Prostate gland (tissue), 2 donors: ENCODE measurements around the gene PSME1. TPM values are rescaled to one million over a fixed set of nuclear protein-coding genes. Genes with fewer than 3 reads are reported as not detected.

ENCODE experiments used
- DNase-seq: peaks from one replicate; pipeline ENCODE4 v3.0.0-alpha.2; 2019; ENCODE audit warnings: low spot score
- H3K27ac ChIP-seq, 2 donors: fragments of 200-600 bp; sonication (generic); 2 replicates each; pipeline ENCODE4 v1.5.1; 2017 to 2019
- H3K27me3 ChIP-seq: fragments of 200-600 bp; sonication (generic); replicated peaks from 2 replicates; pipeline ENCODE4 v1.5.1; 2019; ENCODE audit not compliant: insufficient read depth
- H3K36me3 ChIP-seq, 2 donors: fragments of 200-600 bp; sonication (generic); 1 replicate in 1 of 2; 2 replicates in 1 of 2; pipeline versions ENCODE4 v1.5.1 to v1.8.1; 2017 to 2019
- H3K4me1 ChIP-seq: fragments of 200-600 bp; sonication (generic); replicated peaks from 2 replicates; pipeline ENCODE4 v1.5.1; 2019
- H3K4me3 ChIP-seq, 2 donors: fragments of 200-600 bp; sonication (generic); 2 replicates each; pipeline ENCODE4 v1.5.1; 2017 to 2019
- H3K9me3 ChIP-seq: fragments of 200-600 bp; sonication (generic); 2 replicates; pipeline ENCODE4 v1.5.1; 2017
- POLR2A ChIP-seq: fragments of 450-650 bp; IDR thresholded peaks from one replicate; pipeline ENCODE4 v1.6.1; 2016; ENCODE audit warnings: antibody characterized with exemption, mild to moderate bottlenecking
- POLR2AphosphoS5 ChIP-seq: sonication (generic); formaldehyde crosslinking; IDR thresholded peaks from one replicate; pipeline ENCODE4 v1.6.1; 2017; ENCODE audit warnings: antibody characterized with exemption
- WGBS: methylation state at CpG from one replicate; pipeline ENCODE4 v1.1.5; 2018; 5-methylcytosine and 5-hydroxymethylcytosine counted together
- intact Hi-C: fragments of 100-400 bp; cut with DNase I; formaldehyde crosslinking; loops from one replicate; pipeline ENCODE4 v1.14.2; 2022
- total RNA-seq, 2 donors: library from RNA; depleted of rRNA; stranded (reverse); fragments of >200 nt; gene quantifications; one replicate each; pipeline ENCODE4 v1.1.0, GENCODE V29; 2016
- TF ChIP-seq, protein P1 (sequence below), 4 experiments: fragments of 200-600 bp in 2 of 4; fragments of 450-650 bp in 2 of 4; sonication (generic) in 2 of 4; IDR thresholded peaks; 1 replicate in 3 of 4; 2 replicates in 1 of 4; pipeline ENCODE4 v1.5.1; 2016 to 2019; ENCODE audit warnings: antibody characterized with exemption in 4 of 4, mild to moderate bottlenecking in 2 of 4, moderate library complexity in 2 of 4

PSME1 gene
- total RNA-seq, 2 donors from 2014 or later = 85.4 to 213 TPM

DNA sequence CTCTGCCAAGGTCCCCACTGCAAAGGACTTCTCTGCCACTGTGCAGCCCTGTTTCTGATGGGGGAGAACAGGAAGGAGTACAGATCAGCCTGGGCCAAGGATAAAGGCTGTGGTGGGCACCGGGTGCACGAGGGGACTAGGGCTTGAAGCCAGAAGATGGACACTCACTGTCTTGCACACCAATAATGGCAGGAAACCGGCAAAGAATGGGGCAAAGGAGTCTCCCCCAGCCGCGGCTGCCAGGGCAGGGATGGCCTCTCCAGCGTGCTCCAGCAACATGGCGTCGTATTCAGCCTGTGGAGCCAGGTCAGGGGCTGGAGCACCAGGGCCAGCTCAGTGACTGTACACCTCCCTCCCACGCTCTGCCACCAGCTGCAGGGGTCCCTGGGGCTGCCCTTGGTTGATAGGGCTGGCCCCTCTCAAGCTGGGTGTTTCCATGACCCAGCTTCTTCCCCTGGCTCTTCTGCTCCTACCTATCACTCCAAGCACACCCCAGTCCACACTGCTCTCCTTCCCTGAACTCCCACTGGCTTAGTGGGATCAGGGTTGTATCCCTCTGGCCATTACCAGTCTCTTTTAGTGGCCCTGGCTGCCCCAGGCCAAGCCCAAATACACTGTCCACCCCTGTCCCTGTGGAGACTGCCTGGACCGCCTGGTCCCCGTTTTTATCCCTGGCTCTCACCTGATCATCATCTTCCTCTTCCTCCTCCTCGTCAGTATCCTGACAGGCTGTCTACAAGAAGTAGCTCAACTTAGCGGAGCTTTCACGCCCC, 46.3 kb downstream of the PSME1 start:
- intact Hi-C loops = no loop called here
- Histone ChIP-seq H3K4me3 (no peak overlapping the region), H3K9me3 (no peaks in the 10 kb centered on the region), H3K27me3 (no peaks in the 10 kb centered on the region), H3K4me1 (peaks cover 3% of the 10 kb centered on the region), H3K36me3 (peaks cover 0 to 26% of the 10 kb centered on the region in 2 donors), H3K27ac (no peak overlapping the region)
- TF ChIP-seq, protein P1, sequence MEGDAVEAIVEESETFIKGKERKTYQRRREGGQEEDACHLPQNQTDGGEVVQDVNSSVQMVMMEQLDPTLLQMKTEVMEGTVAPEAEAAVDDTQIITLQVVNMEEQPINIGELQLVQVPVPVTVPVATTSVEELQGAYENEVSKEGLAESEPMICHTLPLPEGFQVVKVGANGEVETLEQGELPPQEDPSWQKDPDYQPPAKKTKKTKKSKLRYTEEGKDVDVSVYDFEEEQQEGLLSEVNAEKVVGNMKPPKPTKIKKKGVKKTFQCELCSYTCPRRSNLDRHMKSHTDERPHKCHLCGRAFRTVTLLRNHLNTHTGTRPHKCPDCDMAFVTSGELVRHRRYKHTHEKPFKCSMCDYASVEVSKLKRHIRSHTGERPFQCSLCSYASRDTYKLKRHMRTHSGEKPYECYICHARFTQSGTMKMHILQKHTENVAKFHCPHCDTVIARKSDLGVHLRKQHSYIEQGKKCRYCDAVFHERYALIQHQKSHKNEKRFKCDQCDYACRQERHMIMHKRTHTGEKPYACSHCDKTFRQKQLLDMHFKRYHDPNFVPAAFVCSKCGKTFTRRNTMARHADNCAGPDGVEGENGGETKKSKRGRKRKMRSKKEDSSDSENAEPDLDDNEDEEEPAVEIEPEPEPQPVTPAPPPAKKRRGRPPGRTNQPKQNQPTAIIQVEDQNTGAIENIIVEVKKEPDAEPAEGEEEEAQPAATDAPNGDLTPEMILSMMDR (IDR thresholded peaks at IDR 0.05) = no peak
- no peak for TF ChIP-seq POLR2AphosphoS5
- TF ChIP-seq POLR2A = no peak
- no peak for DNase-seq
- WGBS = 82% methylated on average over 13 of the region's 14 CpGs

DNA sequence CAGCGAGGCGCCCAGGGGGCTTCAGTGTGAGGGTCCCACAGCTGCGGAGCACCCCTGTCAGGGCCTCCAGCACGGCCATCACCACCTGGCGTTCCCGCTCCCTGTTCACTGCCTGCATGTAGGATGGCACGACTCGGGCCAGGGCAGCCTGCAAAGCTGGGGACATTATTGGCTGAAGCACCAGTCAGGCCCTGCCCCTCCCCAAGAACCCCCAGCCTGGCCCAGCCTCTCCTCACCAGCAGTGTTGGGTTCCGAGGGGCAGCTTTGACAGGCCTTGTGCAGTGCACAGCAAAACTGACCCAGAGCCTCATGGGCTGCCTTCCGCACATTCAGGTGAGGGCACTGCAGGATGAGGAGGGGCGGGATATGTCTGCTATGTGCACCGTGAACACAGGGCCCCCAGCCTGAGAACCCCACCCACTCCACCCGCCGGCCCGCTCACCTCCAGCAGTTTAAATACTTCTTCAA, 47.1 kb downstream of the PSME1 start:
- no peak overlapping the region for H3K4me3 ChIP-seq
- 89% methylated on average over 13 of the region's 15 CpGs for WGBS
- H3K9me3 ChIP-seq = no peaks in the 10 kb centered on the region
- no peak for DNase-seq
- H3K36me3 ChIP-seq = peaks cover 0 to 26% of the 10 kb centered on the region in 2 donors
- peaks cover 7% of the 10 kb centered on the region for H3K4me1 ChIP-seq
- no peak for TF ChIP-seq POLR2AphosphoS5
- no peak for TF ChIP-seq POLR2A
- TF ChIP-seq, protein P1 (IDR thresholded peaks at IDR 0.05) = no peak
- H3K27me3 ChIP-seq = no peaks in the 10 kb centered on the region
- no peak overlapping the region for H3K27ac ChIP-seq
- intact Hi-C loops = no loop called here

DNA sequence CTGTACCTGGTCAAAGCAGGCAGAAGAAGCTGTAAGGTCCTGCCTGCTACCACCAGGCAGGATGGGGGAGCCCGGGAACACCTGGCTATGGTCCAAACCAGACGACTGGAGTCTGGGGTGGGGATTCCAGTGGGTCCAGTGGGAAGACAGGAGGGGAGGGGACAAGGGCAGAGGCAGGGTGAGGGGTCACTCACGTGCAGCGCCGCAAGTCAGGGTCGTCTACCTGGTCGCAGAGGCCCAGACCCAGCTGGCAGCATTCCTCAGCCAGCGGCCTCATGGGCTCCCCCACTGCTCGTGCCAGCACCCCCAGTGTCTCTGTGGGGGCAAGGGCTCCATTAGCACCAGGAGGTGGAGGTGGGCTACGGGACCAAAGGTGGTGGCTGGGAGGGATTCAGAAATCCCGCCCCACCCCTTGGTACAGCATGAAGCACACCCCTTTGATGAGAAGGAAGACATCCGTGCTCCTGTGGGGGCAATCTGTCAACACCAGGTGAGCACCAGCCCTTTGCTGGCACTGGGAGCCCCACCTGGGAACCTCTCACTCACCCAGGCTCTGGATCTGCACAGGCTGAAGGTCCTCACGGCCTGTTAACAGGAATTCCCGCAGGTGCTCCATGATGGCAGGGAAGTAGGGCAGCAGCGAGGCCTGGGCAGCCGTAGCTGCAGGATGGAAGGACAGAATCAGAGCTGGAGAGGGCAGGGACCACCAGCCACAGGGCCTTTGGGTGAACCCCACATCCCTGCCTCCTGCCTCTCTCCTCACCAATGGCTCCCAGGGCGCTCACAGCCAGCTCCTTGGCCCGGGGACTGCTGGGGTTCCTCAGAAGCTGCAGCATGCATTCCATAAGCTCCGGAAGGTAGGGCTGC, 48.3 kb downstream of the PSME1 start:
- Histone ChIP-seq H3K27ac (no peak overlapping the region), H3K9me3 (no peaks in the 10 kb centered on the region), H3K36me3 (peaks cover 0 to 26% of the 10 kb centered on the region in 2 donors), H3K4me3 (no peak overlapping the region), H3K27me3 (no peaks in the 10 kb centered on the region), H3K4me1 (peaks cover 7% of the 10 kb centered on the region)
- intact Hi-C loops = no loop called here
- 87% methylated on average over 19 of the region's 19 CpGs for WGBS
- DNase-seq = no peak
- TF ChIP-seq, protein P1 (IDR thresholded peaks at IDR 0.05) = no peak
- TF ChIP-seq POLR2AphosphoS5 (no peak), POLR2A (no peak)

DNA sequence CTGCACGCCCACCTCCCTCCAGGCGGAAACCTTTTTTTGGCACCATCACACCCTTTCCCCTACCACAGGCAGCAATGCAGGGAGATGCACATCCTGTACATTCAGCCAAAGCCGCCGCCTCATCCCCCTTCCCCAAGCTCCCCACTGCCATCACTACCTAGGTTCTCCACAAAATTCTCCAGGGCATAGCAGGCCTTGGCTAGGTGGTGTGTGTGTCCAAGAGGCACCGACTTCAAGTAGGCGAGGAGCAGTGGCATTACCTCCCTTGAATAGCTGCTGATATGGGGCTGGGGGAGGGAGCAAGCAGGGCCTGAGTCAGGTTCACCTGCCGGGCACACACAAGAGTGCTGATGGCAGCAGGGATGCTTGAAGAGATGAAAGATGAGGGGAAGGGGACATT, 49.0 kb downstream of the PSME1 start:
- H3K4me3 ChIP-seq = no peak overlapping the region
- H3K36me3 ChIP-seq = peaks cover 0 to 26% of the 10 kb centered on the region in 2 donors
- WGBS = 97% methylated on average over 7 of the region's 7 CpGs
- no peak overlapping the region for H3K27ac ChIP-seq
- H3K9me3 ChIP-seq = no peaks in the 10 kb centered on the region
- intact Hi-C loops = no loop called here
- DNase-seq = no peak
- TF ChIP-seq POLR2A = no peak
- TF ChIP-seq, protein P1 (IDR thresholded peaks at IDR 0.05) = no peak
- TF ChIP-seq POLR2AphosphoS5 = no peak
- H3K27me3 ChIP-seq = no peaks in the 10 kb centered on the region
- peaks cover 4% of the 10 kb centered on the region for H3K4me1 ChIP-seq
